GM12891 (cell line): ENCODE data around the gene KIAA0586.

Source experiments
- PAX5 ChIP-seq: IDR thresholded peaks from 2 replicates; pipeline ENCODE4 v1.6.1; 2011; ENCODE audit warnings: low read length, moderate library complexity, mild to moderate bottlenecking; ENCODE audit not compliant: insufficient read depth, severe bottlenecking
- POLR2A ChIP-seq: IDR thresholded peaks from 2 replicates; pipeline ENCODE4 v1.6.1; 2011; ENCODE audit warnings: low read depth, low read length, control low read depth
- POLR2AphosphoS5 ChIP-seq: IDR thresholded peaks from 2 replicates; pipeline ENCODE4 v1.6.1; 2011; ENCODE audit warnings: low read depth, low read length, control low read depth
- POU2F2 ChIP-seq: IDR thresholded peaks from 2 replicates; pipeline ENCODE4 v1.6.1; 2011; ENCODE audit warnings: low read depth, mild to moderate bottlenecking, control low read depth, low read length, moderate library complexity
- SPI1 ChIP-seq: IDR thresholded peaks from 2 replicates; pipeline ENCODE4 v1.6.1; 2011; ENCODE audit warnings: low read depth, low read length, control low read depth
- TAF1 ChIP-seq: IDR thresholded peaks from 2 replicates; pipeline ENCODE4 v1.6.1; 2011; ENCODE audit warnings: low read depth, low read length, control low read depth

GRCh38 chr14:58455593-58456265, 28.2 kb downstream of the KIAA0586 start:
- TF ChIP-seq POLR2AphosphoS5 (no peak), POLR2A (no peak), TAF1 (no peak), PAX5 (no peak), POU2F2 (no peak), SPI1 (no peak)
